SK-MEL-5 (cell line): ENCODE results near the gene KRTAP10-12. TPM values are rescaled to one million over a fixed set of nuclear protein-coding genes. Genes with fewer than 3 reads are reported as not detected.

ENCODE experiments used
- DNase-seq: peaks from one replicate; pipeline ENCODE4 v3.0.0-alpha.2; 2016; ENCODE audit warnings: low read depth, low spot score
- in situ Hi-C: cut with HindIII; loops from 2 replicates; pipeline ENCODE4 v1.10.0; 2016; ENCODE audit warnings: low sequenced_read_pairs, high pct_unique_total_duplicates, low pct_unique_long_range_greater_than_20kb
- small RNA-seq, 2 experiments: library from RNA; depleted of rRNA; stranded (forward); fragments of <200 nt; gene quantifications; one replicate each; pipeline ENCODE3, GENCODE V24; 2014
- total RNA-seq: library from RNA; depleted of rRNA; stranded (reverse); fragments of >200 nt; shearing (Covaris generic); gene quantifications from 2 replicates; pipeline ENCODE4 v1.2.3, GENCODE V29; 2014; rRNA removed

KRTAP10-12 gene
- total RNA-seq, 1 experiment from 2014 or later: not detected

GRCh38 chr21:44736291-44737004, 39.5 kb downstream of the KRTAP10-12 start:
- no peak for DNase-seq
- in situ Hi-C loops: no loop called here

- DNase-seq: no peak
- in situ Hi-C loops: no loop called here
Observed at GRCh38 chr21:44737706-44738354, 40.9 kb downstream of the KRTAP10-12 start.

GRCh38 chr21:44738621-44739020, 41.6 kb downstream of the KRTAP10-12 start:
- no peak for DNase-seq
- in situ Hi-C loops: no loop called here

GRCh38 chr21:44739316-44739715, 42.3 kb downstream of the KRTAP10-12 start:
- in situ Hi-C loops: no loop called here
- no peak for DNase-seq

- in situ Hi-C loops: no loop called here
- no peak for DNase-seq
Observed at GRCh38 chr21:44740742-44741141, 43.8 kb downstream of the KRTAP10-12 start.

- in situ Hi-C loops: no loop called here
- DNase-seq: no peak
Observed at GRCh38 chr21:44741921-44742320, 44.9 kb downstream of the KRTAP10-12 start.

GRCh38 chr21:44742418-44743153, 45.6 kb downstream of the KRTAP10-12 start:
- in situ Hi-C loops: no loop called here
- DNase-seq: peak; percentile 53

Small RNAs within 50 kb of the gene (small RNA-seq; reads per million reads assigned to genes)
- gene KRTAP12-6P: 0 reads per million in 2 experiments

Other genes starting within 250 kb of the KRTAP10-12 start
- gene LRRC3, start 241.7 kb upstream of the KRTAP10-12 start, total RNA-seq: 1.5 TPM in 2 replicates
- gene KRTAP10-1, start 157.0 kb upstream of the KRTAP10-12 start, total RNA-seq: not detected in 2 replicates
- not detected in 2 replicates for gene KRTAP10-2, start 145.7 kb upstream of the KRTAP10-12 start, total RNA-seq
- gene KRTAP10-3, start 138.4 kb upstream of the KRTAP10-12 start, total RNA-seq: not detected in 2 replicates
- gene KRTAP10-4, start 123.4 kb upstream of the KRTAP10-12 start, total RNA-seq: not detected in 2 replicates
- gene KRTAP10-5, start 116.6 kb upstream of the KRTAP10-12 start, total RNA-seq: not detected in 2 replicates
- not detected in 2 replicates for gene KRTAP10-6, start 104.7 kb upstream of the KRTAP10-12 start, total RNA-seq
- gene KRTAP10-7, start 96.6 kb upstream of the KRTAP10-12 start, total RNA-seq: not detected in 2 replicates
- not detected in 2 replicates for gene KRTAP10-8, start 85.1 kb upstream of the KRTAP10-12 start, total RNA-seq
- not detected in 2 replicates for gene KRTAP10-9, start 70.1 kb upstream of the KRTAP10-12 start, total RNA-seq
- not detected in 2 replicates for gene KRTAP10-10, start 59.8 kb upstream of the KRTAP10-12 start, total RNA-seq
- not detected in 2 replicates for gene KRTAP10-11, start 50.8 kb upstream of the KRTAP10-12 start, total RNA-seq
- not detected in 2 replicates for gene KRTAP12-4, start 42.5 kb upstream of the KRTAP10-12 start, total RNA-seq
- gene KRTAP12-3, start 39.2 kb upstream of the KRTAP10-12 start, total RNA-seq: not detected in 2 replicates
- not detected in 2 replicates for gene KRTAP12-2, start 30.2 kb upstream of the KRTAP10-12 start, total RNA-seq
- not detected in 2 replicates for gene KRTAP12-1, start 15.0 kb upstream of the KRTAP10-12 start, total RNA-seq
- not detected in 2 replicates for gene TSPEAR, start 14.4 kb downstream of the KRTAP10-12 start, total RNA-seq
- 53.3 and 53.9 TPM in 2 replicates for gene UBE2G2, start 104.6 kb downstream of the KRTAP10-12 start, total RNA-seq
- 34.2 and 36.0 TPM in 2 replicates for gene SUMO3, start 120.9 kb downstream of the KRTAP10-12 start, total RNA-seq
- 843 and 970 TPM in 2 replicates for gene PTTG1IP, start 176.5 kb downstream of the KRTAP10-12 start, total RNA-seq
- 0.05 TPM in 1 of 2 replicates, not detected in the other for gene ITGB2, start 223.7 kb downstream of the KRTAP10-12 start, total RNA-seq
- 27.9 and 34.9 TPM in 2 replicates for gene SLX9, start 242.9 kb downstream of the KRTAP10-12 start, total RNA-seq